ENCODE measurements around the gene TATDN2.

The TATDN2 gene

GRCh38 chr3:10217359-10217758, 30.9 kb upstream of the TATDN2 start:
- Histone ChIP-seq H3K27ac (no peak overlapping the region), H3K9ac (no peak overlapping the region), H3K4me3 (IDR thresholded peaks at IDR 0.05; ENCODE audit: insufficient read depth, low read depth, low read length) (no peak overlapping the region), H3K4me2 (no peak overlapping the region), H3K27me3 (ENCODE audit: insufficient read depth, low read depth) (no peaks in the 10 kb centered on the region), H3K79me2 (ENCODE audit: insufficient read depth, low read depth) (no peaks in the 10 kb centered on the region), H3K36me3 (ENCODE audit: insufficient read depth) (no peaks in the 10 kb centered on the region), H2AFZ (ENCODE audit: low read depth) (no peak overlapping the region), H4K20me1 (ENCODE audit: insufficient read depth) (no peaks in the 10 kb centered on the region), H3K4me1 (ENCODE audit: low read depth, poor library complexity, severe bottlenecking) (peaks cover 16% of the 10 kb centered on the region)
- no peak for TF ChIP-seq CTCF (conservative IDR thresholded peaks at IDR 0.05; ENCODE audit: low read depth, low read length)

GRCh38 chr3:10219737-10220136, 28.5 kb upstream of the TATDN2 start:
- H3K4me3 ChIP-seq (IDR thresholded peaks at IDR 0.05; ENCODE audit: insufficient read depth, low read depth, low read length): no peak overlapping the region
- H3K36me3 ChIP-seq (ENCODE audit: insufficient read depth): no peaks in the 10 kb centered on the region
- H3K27ac ChIP-seq: no peak overlapping the region
- no peak overlapping the region for H3K9ac ChIP-seq
- H3K4me2 ChIP-seq: no peak overlapping the region
- H3K4me1 ChIP-seq (ENCODE audit: low read depth, poor library complexity, severe bottlenecking): peaks cover 28% of the 10 kb centered on the region
- H4K20me1 ChIP-seq (ENCODE audit: insufficient read depth): no peaks in the 10 kb centered on the region
- H3K79me2 ChIP-seq (ENCODE audit: insufficient read depth, low read depth): no peaks in the 10 kb centered on the region
- no peak for TF ChIP-seq CTCF (conservative IDR thresholded peaks at IDR 0.05; ENCODE audit: low read depth, low read length)
- H3K27me3 ChIP-seq (ENCODE audit: insufficient read depth, low read depth): no peaks in the 10 kb centered on the region
- no peak overlapping the region for H2AFZ ChIP-seq (ENCODE audit: low read depth)

GRCh38 chr3:10223676-10224639, 24.3 kb upstream of the TATDN2 start:
- Histone ChIP-seq H3K79me2 (ENCODE audit: insufficient read depth, low read depth) (no peaks in the 10 kb centered on the region), H4K20me1 (ENCODE audit: insufficient read depth) (no peaks in the 10 kb centered on the region), H3K9ac (no peak overlapping the region), H3K36me3 (ENCODE audit: insufficient read depth) (no peaks in the 10 kb centered on the region), H2AFZ (ENCODE audit: low read depth) (no peak overlapping the region), H3K27me3 (ENCODE audit: insufficient read depth, low read depth) (no peaks in the 10 kb centered on the region), H3K27ac (no peak overlapping the region), H3K4me2 (no peak overlapping the region), H3K4me3 (IDR thresholded peaks at IDR 0.05; ENCODE audit: insufficient read depth, low read depth, low read length) (no peak overlapping the region), H3K4me1 (ENCODE audit: low read depth, poor library complexity, severe bottlenecking) (peaks cover 41% of the 10 kb centered on the region)
- TF ChIP-seq CTCF (conservative IDR thresholded peaks at IDR 0.05; ENCODE audit: low read depth, low read length): no peak

- Histone ChIP-seq H3K79me2 (ENCODE audit: insufficient read depth, low read depth) (no peaks in the 10 kb centered on the region), H3K4me1 (ENCODE audit: low read depth, poor library complexity, severe bottlenecking) (peaks cover 41% of the 10 kb centered on the region), H3K4me3 (IDR thresholded peaks at IDR 0.05; ENCODE audit: insufficient read depth, low read depth, low read length) (no peak overlapping the region), H3K36me3 (ENCODE audit: insufficient read depth) (no peaks in the 10 kb centered on the region), H3K27ac (no peak overlapping the region), H3K27me3 (ENCODE audit: insufficient read depth, low read depth) (no peaks in the 10 kb centered on the region), H4K20me1 (ENCODE audit: insufficient read depth) (no peaks in the 10 kb centered on the region), H2AFZ (ENCODE audit: low read depth) (no peak overlapping the region), H3K4me2 (no peak overlapping the region), H3K9ac (no peak overlapping the region)
- peak; percentile 66 for TF ChIP-seq CTCF (conservative IDR thresholded peaks at IDR 0.05; ENCODE audit: low read depth, low read length)
These were observed 23.2 kb upstream of the TATDN2 start for GRCh38 chr3:10224794-10225665.
